Parathyroid adenoma (tissue), 2 donors: ENCODE results near the gene CPNE4.
"Not testable (repeated sequence)": the region's sequence is repeated elsewhere in the genome, so short reads cannot be mapped to it uniquely, and the experiment has no call there.

Experiments
- H2AFZ ChIP-seq: fragments of 300-600 bp; sonication (generic); one replicate; pipeline ENCODE4 v1.7.0; 2017; ENCODE audit warnings: antibody characterized with exemption, mild to moderate bottlenecking
- H3K27ac ChIP-seq: fragments of 300-600 bp; sonication (generic); one replicate; pipeline ENCODE4 v1.7.0; 2017
- H3K27me3 ChIP-seq: fragments of 300-600 bp; sonication (generic); one replicate; pipeline ENCODE4 v1.7.0; 2017; ENCODE audit warnings: low read length; ENCODE audit not compliant: control insufficient read depth, insufficient read depth
- H3K36me3 ChIP-seq: fragments of 300-600 bp; sonication (generic); one replicate; pipeline ENCODE4 v1.7.0; 2017; ENCODE audit warnings: low read length; ENCODE audit not compliant: control insufficient read depth, insufficient read depth
- H3K4me1 ChIP-seq: fragments of 300-600 bp; sonication (generic); one replicate; pipeline ENCODE4 v1.7.0; 2017; ENCODE audit warnings: control low read depth
- H3K4me2 ChIP-seq: fragments of 300-600 bp; sonication (generic); one replicate; pipeline ENCODE4 v1.7.0; 2017; ENCODE audit warnings: low read length
- H3K4me3 ChIP-seq: fragments of 300-600 bp; sonication (generic); one replicate; pipeline ENCODE4 v1.7.0; 2017; ENCODE audit warnings: low read depth, low read length
- H3K79me2 ChIP-seq: fragments of 300-600 bp; sonication (generic); one replicate; pipeline ENCODE4 v1.7.0; 2017; ENCODE audit warnings: control low read depth
- H3K9ac ChIP-seq: fragments of 300-600 bp; sonication (generic); one replicate; pipeline ENCODE4 v1.7.0; 2017; ENCODE audit warnings: mild to moderate bottlenecking
- H3K9me3 ChIP-seq: fragments of 300-600 bp; sonication (generic); one replicate; pipeline ENCODE4 v1.7.0; 2017; ENCODE audit warnings: low read length; ENCODE audit not compliant: control insufficient read depth
- CTCF ChIP-seq: fragments of 300-600 bp; sonication (generic); IDR thresholded peaks from one replicate; pipeline ENCODE4 v1.7.0; 2017; ENCODE audit warnings: antibody characterized with exemption, mild to moderate bottlenecking
- donor health status: primary hyperparathyroidism.

The CPNE4 gene

GRCh38 chr3:131502530-131503319, 532.1 kb downstream of the CPNE4 start, which contains the start of gene MRPL3:
Gene MRPL3 (minus strand): TSS chr3:131502971. CDS start chr3:131502821, 150 bp downstream.
- Histone ChIP-seq H3K4me1 (peaks cover 4% of the 10 kb centered on the region), H3K9ac (peak within 1 kb of the TSS; percentile 51), H3K36me3 (no peaks in the 10 kb centered on the region), H3K4me2 (peak within 1 kb of the TSS; percentile 92), H3K27ac (peak within 1 kb of the TSS; percentile 63), H2AFZ (peak within 1 kb of the TSS; percentile 96), H3K9me3 (no peaks in the 10 kb centered on the region), H3K27me3 (no peaks in the 10 kb centered on the region), H3K4me3 (peak within 1 kb of the TSS; percentile 86), H3K79me2 (peaks cover 8% of the 10 kb centered on the region)
- no peak for TF ChIP-seq CTCF

- no peaks in the 10 kb centered on the region for H3K9me3 ChIP-seq
These were observed 532.9 kb downstream of the CPNE4 start for GRCh38 chr3:131501949-131502348.

GRCh38 chr3:131494706-131495105, 540.1 kb downstream of the CPNE4 start:
- Histone ChIP-seq H3K4me2 (no peak overlapping the region), H3K4me1 (no peaks in the 10 kb centered on the region), H3K27me3 (no peaks in the 10 kb centered on the region), H3K4me3 (no peak overlapping the region), H3K9me3 (no peaks in the 10 kb centered on the region), H3K9ac (no peak overlapping the region), H2AFZ (no peak overlapping the region), H3K79me2 (no peaks in the 10 kb centered on the region), H3K36me3 (no peaks in the 10 kb centered on the region), H3K27ac (no peak overlapping the region)
- no peak for TF ChIP-seq CTCF

More at GRCh38 chr3:131501949-131502348, 532.9 kb downstream of the CPNE4 start:
- H3K36me3 ChIP-seq: no peaks in the 10 kb centered on the region
- peaks cover 4% of the 10 kb centered on the region for H3K4me1 ChIP-seq
- peak overlapping the region; percentile 96 for H2AFZ ChIP-seq
- peak overlapping the region; percentile 92 for H3K4me2 ChIP-seq
- TF ChIP-seq CTCF: no peak
- peak overlapping the region; percentile 86 for H3K4me3 ChIP-seq
- peak overlapping the region; percentile 63 for H3K27ac ChIP-seq
- no peaks in the 10 kb centered on the region for H3K27me3 ChIP-seq
- H3K9ac ChIP-seq: peak overlapping the region; percentile 51
- H3K79me2 ChIP-seq: peaks cover 8% of the 10 kb centered on the region

- H3K4me3 ChIP-seq: no peak overlapping the region
- H3K79me2 ChIP-seq: no peaks in the 10 kb centered on the region
- H3K27ac ChIP-seq: no peak overlapping the region
- H3K9ac ChIP-seq: no peak overlapping the region
- H3K9me3 ChIP-seq: no peaks in the 10 kb centered on the region
- H2AFZ ChIP-seq: no peak overlapping the region
- H3K36me3 ChIP-seq: no peaks in the 10 kb centered on the region
- H3K27me3 ChIP-seq: no peaks in the 10 kb centered on the region
- no peaks in the 10 kb centered on the region for H3K4me1 ChIP-seq
- no peak overlapping the region for H3K4me2 ChIP-seq
- no peak for TF ChIP-seq CTCF
These were observed 543.0 kb downstream of the CPNE4 start for GRCh38 chr3:131491775-131492174.

DNA sequence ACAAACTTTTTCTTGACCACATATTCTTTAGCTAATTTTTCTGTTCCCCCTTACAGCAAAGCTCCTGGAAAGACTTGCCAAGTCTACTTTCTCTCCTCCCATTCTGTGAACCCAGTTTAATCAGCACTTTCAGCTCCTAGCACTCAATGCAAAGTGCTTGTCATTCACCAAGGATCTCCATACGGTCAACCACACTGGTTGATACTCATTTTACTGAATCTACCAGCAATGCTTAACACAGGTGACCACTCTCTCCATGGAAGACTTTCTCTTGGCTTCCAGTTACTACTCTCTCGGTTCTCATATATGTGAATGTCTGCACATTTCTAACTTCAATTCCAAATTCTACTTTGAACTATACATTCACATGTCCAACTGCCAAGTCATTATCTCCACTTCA, 543.7 kb downstream of the CPNE4 start:
- no peaks in the 10 kb centered on the region for H3K36me3 ChIP-seq
- no peak for TF ChIP-seq CTCF

DNA sequence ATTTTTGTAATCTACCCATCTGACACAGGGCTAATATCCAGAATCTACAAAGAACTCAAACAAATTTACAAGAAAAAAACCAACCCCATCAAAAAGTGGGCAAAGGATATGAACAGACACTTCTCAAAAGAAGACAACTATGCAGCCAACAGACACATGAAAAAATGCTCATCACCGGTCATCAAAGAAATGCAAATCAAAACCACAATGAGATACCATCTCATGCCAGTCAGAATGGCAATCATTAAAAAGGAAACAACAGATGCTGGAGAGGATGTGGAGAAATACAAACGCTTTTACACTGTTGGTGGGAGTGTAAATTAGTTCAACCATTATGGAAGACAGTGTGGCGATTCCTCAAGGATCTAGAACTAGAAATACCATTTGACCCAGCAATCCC, 548.3 kb downstream of the CPNE4 start:
- not testable (repeated sequence) for H3K4me2 ChIP-seq, H2AFZ ChIP-seq, H3K4me1 ChIP-seq, H3K79me2 ChIP-seq, H3K27me3 ChIP-seq, H3K4me3 ChIP-seq, H3K27ac ChIP-seq, H3K9me3 ChIP-seq, H3K9ac ChIP-seq, H3K36me3 ChIP-seq

More for the DNA sequence above, 543.7 kb downstream of the CPNE4 start:
- no peaks in the 10 kb centered on the region for H3K9me3 ChIP-seq
- H3K27me3 ChIP-seq: no peaks in the 10 kb centered on the region
- no peaks in the 10 kb centered on the region for H3K4me1 ChIP-seq
- no peak overlapping the region for H3K9ac ChIP-seq
- no peak overlapping the region for H3K4me3 ChIP-seq
- no peak overlapping the region for H3K27ac ChIP-seq
- H3K79me2 ChIP-seq: no peaks in the 10 kb centered on the region
- no peak overlapping the region for H3K4me2 ChIP-seq
- H2AFZ ChIP-seq: no peak overlapping the region
